ENCODE data around the gene LGSN. TPM values are rescaled to one million over a fixed set of nuclear protein-coding genes. Genes with fewer than 3 reads are reported as not detected.

LGSN gene
- total and polyA plus RNA-seq, 10 of the 15 experiments (the other 5 are each of a cell fraction or from before 2014, with no cell fraction given), result not detected

- ChIA-PET CTCF (interaction anchor here (0.8 to 1.3 kb wide), 2 partner anchors 11 to 16 kb away, joined by 3 read pairs; no protein-coding TSS in a partner anchor), SMC1A (ENCODE audit: uncharacterized antibody, unreplicated experiment) (interaction anchor here (1.2 to 2.1 kb wide), 2 partner anchors 23 kb away, joined by 3 to 7 read pairs; no protein-coding TSS in a partner anchor), RAD21 (ENCODE audit: unreplicated experiment) (no interaction called here), POLR2A (interaction anchor here (0.6 kb wide), 1 partner anchor 314 kb away, joined by 3 read pairs; no protein-coding TSS in a partner anchor)
- FAIRE-seq (no peak), ATAC-seq (no peak), DNase-seq (ENCODE audit: low read depth, low spot score) (no peak)
- H3K27ac ChIP-seq (ENCODE audit: control insufficient read depth, insufficient read depth), result no peak overlapping the region
- no peaks in the 10 kb centered on the region for H3K36me3 ChIP-seq (ENCODE audit: control insufficient read depth in 2 of 2, insufficient read depth in 2 of 2, low read length in 1 of 2)
- intact Hi-C loops (cut with micrococcal nuclease; ENCODE audit: unreplicated experiment) (no loop called here), in situ Hi-C loops (cut with MboI) (no loop called here)
- no peaks in the 10 kb centered on the region for H3K4me1 ChIP-seq (ENCODE audit: control insufficient read depth, insufficient read depth, low read length)
- 0% methylated on average over 2 of the region's 2 CpGs for WGBS (ENCODE audit: insufficient coverage, insufficient replicate concordance, low lambda C conversion rate, missing lambda C conversion rate)
- no peaks in the 10 kb centered on the region for H4K20me1 ChIP-seq (ENCODE audit: control insufficient read depth, insufficient read depth)
- no TSS peak for BruUV-seq (replicated peaks)
- no peak overlapping the region for H3K9ac ChIP-seq (ENCODE audit: control insufficient read depth, insufficient read depth, low read length)
- H3K9me3 ChIP-seq (replicated peaks; ENCODE audit: control insufficient read depth, insufficient read depth, low read length), result no peaks in the 10 kb centered on the region
- no peak overlapping the region for H3K4me2 ChIP-seq (ENCODE audit: control insufficient read depth, insufficient read depth)
- no peak overlapping the region for H2AFZ ChIP-seq (ENCODE audit: control insufficient read depth, low read depth, low read length)
- no peaks in the 10 kb centered on the region for H3K27me3 ChIP-seq (replicated peaks in 1 of 2; ENCODE audit: control insufficient read depth in 2 of 2, insufficient read depth in 2 of 2, low read length in 1 of 2)
- no peak for TF ChIP-seq YBX1 (IDR thresholded peaks at IDR 0.05)
- no peak for TF ChIP-seq EP300 (IDR thresholded peaks at IDR 0.05; ENCODE audit: borderline replicate concordance in 1 of 2, control insufficient read depth in 1 of 2, low read depth in 2 of 2, low read length in 2 of 2)
- no peak overlapping the region for H3K4me3 ChIP-seq
- no peaks in the 10 kb centered on the region for H3K79me2 ChIP-seq (ENCODE audit: control insufficient read depth, insufficient read depth, low read length)
Observed at GRCh38 chr6:63245420-63245819, 74.4 kb downstream of the LGSN start.

DNA sequence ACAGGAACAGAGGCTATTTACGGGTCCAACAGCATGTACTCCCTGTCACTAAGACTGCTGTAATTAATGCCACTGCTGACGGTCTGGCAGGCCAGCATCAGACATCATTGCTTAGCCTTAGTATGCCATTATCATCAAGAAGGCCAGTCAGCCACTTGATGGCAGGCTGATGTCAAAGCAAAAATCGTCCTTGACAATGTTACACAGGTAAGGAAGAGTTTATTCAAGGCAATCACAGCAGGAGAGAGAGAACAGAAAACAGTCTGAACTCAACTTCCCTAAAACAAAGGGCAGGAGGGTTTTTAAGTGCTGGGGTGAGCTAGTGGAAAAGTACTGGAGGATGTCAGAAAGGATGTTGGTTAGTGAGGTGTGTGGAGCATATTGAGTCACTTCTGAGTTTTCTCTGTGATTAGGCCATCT lies 83.4 kb downstream of the LGSN start:
- Histone ChIP-seq H3K4me1 (ENCODE audit: control insufficient read depth, insufficient read depth, low read length) (no peaks in the 10 kb centered on the region), H3K27me3 (replicated peaks in 1 of 2; ENCODE audit: control insufficient read depth in 2 of 2, insufficient read depth in 2 of 2, low read length in 1 of 2) (no peaks in the 10 kb centered on the region), H4K20me1 (ENCODE audit: control insufficient read depth, insufficient read depth) (no peaks in the 10 kb centered on the region), H2AFZ (ENCODE audit: control insufficient read depth, low read depth, low read length) (no peak overlapping the region), H3K9me3 (replicated peaks; ENCODE audit: control insufficient read depth, insufficient read depth, low read length) (no peaks in the 10 kb centered on the region), H3K9ac (ENCODE audit: control insufficient read depth, insufficient read depth, low read length) (no peak overlapping the region), H3K36me3 (ENCODE audit: control insufficient read depth in 2 of 2, insufficient read depth in 2 of 2, low read length in 1 of 2) (no peaks in the 10 kb centered on the region), H3K4me2 (ENCODE audit: control insufficient read depth, insufficient read depth) (no peak overlapping the region), H3K27ac (ENCODE audit: control insufficient read depth, insufficient read depth) (no peak overlapping the region), H3K4me3 (no peak overlapping the region), H3K79me2 (ENCODE audit: control insufficient read depth, insufficient read depth, low read length) (no peaks in the 10 kb centered on the region)
- ChIA-PET RAD21 (ENCODE audit: unreplicated experiment) (no interaction called here), SMC1A (ENCODE audit: uncharacterized antibody, unreplicated experiment) (interaction anchor here (0.8 to 1.6 kb wide), 2 partner anchors 16 to 20 kb away, joined by 3 read pairs; no protein-coding TSS in a partner anchor), CTCF (no interaction called here), POLR2A (interaction anchor here (0.6 kb wide), 1 partner anchor 43 kb away, joined by 3 read pairs; no protein-coding TSS in a partner anchor)
- ATAC-seq, result peak; percentile 94
- FAIRE-seq, result no peak
- intact Hi-C loops (cut with micrococcal nuclease; ENCODE audit: unreplicated experiment) (loop anchor here (2.0 kb wide), 1 partner anchor 32 kb away; no protein-coding TSS in a partner anchor), in situ Hi-C loops (cut with MboI) (no loop called here)
- DNase-seq (ENCODE audit: low read depth, low spot score), result peak; percentile 2
- 9% methylated on average over 3 of the region's 3 CpGs for WGBS (ENCODE audit: insufficient coverage, insufficient replicate concordance, low lambda C conversion rate, missing lambda C conversion rate)
- no TSS peak for BruUV-seq (replicated peaks)
- 0 out of 2 replicates have a peak, but pooled peaks have one; percentile 18 for TF ChIP-seq IKZF1 (conservative IDR thresholded peaks at IDR 0.05)
- TF ChIP-seq SPI1 (IDR thresholded peaks at IDR 0.05; ENCODE audit: borderline replicate concordance, insufficient read depth, low read depth, low read length), result no peak
- peak; percentile 17; the same call in 1 of the 2 replicates for TF ChIP-seq ATF7 (IDR thresholded peaks at IDR 0.05; ENCODE audit: low read depth)
- TF ChIP-seq, protein P1, sequence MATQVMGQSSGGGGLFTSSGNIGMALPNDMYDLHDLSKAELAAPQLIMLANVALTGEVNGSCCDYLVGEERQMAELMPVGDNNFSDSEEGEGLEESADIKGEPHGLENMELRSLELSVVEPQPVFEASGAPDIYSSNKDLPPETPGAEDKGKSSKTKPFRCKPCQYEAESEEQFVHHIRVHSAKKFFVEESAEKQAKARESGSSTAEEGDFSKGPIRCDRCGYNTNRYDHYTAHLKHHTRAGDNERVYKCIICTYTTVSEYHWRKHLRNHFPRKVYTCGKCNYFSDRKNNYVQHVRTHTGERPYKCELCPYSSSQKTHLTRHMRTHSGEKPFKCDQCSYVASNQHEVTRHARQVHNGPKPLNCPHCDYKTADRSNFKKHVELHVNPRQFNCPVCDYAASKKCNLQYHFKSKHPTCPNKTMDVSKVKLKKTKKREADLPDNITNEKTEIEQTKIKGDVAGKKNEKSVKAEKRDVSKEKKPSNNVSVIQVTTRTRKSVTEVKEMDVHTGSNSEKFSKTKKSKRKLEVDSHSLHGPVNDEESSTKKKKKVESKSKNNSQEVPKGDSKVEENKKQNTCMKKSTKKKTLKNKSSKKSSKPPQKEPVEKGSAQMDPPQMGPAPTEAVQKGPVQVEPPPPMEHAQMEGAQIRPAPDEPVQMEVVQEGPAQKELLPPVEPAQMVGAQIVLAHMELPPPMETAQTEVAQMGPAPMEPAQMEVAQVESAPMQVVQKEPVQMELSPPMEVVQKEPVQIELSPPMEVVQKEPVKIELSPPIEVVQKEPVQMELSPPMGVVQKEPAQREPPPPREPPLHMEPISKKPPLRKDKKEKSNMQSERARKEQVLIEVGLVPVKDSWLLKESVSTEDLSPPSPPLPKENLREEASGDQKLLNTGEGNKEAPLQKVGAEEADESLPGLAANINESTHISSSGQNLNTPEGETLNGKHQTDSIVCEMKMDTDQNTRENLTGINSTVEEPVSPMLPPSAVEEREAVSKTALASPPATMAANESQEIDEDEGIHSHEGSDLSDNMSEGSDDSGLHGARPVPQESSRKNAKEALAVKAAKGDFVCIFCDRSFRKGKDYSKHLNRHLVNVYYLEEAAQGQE (IDR thresholded peaks at IDR 0.05; ENCODE audit: low read depth, low read length), result no peak
- TF ChIP-seq MAX (IDR thresholded peaks at IDR 0.05; ENCODE audit: low read depth, low read length), result no peak
- no peak for TF ChIP-seq EZH2 (IDR thresholded peaks at IDR 0.05; ENCODE audit: borderline replicate concordance, control insufficient read depth, low read depth, low read length)
